ENCODE results near the gene GALNT6. TPM values are rescaled to one million over a fixed set of nuclear protein-coding genes. Genes with fewer than 3 reads are reported as not detected.
A peak's percentile ranks its signal among the peaks of the same experiment; 100 is the strongest.

The GALNT6 gene
- total and polyA plus RNA-seq, 9 of the 15 experiments (the other 6 are each of a cell fraction or from before 2014, with no cell fraction given) = 1.5 to 8.6 (median 5.1) TPM

GRCh38 chr12:51389302-51389999, 1.8 kb downstream of the GALNT6 start (continued):
- TF ChIP-seq TFAP4 (CRISPR knock-in tag; IDR thresholded peaks at IDR 0.05; ENCODE audit: borderline replicate concordance) (peak; percentile 93), SMARCA5 (IDR thresholded peaks at IDR 0.05) (peak; percentile 91), ZNF583 (CRISPR knock-in tag; IDR thresholded peaks at IDR 0.05) (no peak), CBFB (CRISPR knock-in tag; IDR thresholded peaks at IDR 0.05) (0 out of 2 replicates have a peak, but pooled peaks have one; percentile 48), ATF7 (IDR thresholded peaks at IDR 0.05) (peak; percentile 93), LCOR (CRISPR knock-in tag; IDR thresholded peaks at IDR 0.05) (no peak), TRIM24 (IDR thresholded peaks at IDR 0.05) (peak in 1 of 2 experiments; percentile 57; a peak in 1 of 4 replicates), ARID3A (IDR thresholded peaks at IDR 0.05; ENCODE audit: borderline replicate concordance, low read depth, low read length) (peak; percentile 82), NR2C2 (CRISPR knock-in tag; IDR thresholded peaks at IDR 0.05) (peak; percentile 52; the same call in 1 of the 2 replicates), NR2C2 (tag; IDR thresholded peaks at IDR 0.05) (no peak), MTA3 (IDR thresholded peaks at IDR 0.05; ENCODE audit: borderline replicate concordance) (0 out of 2 replicates have a peak, but pooled peaks have one; percentile 46), CC2D1A (IDR thresholded peaks at IDR 0.05) (peak; percentile 43; the same call in 1 of the 2 replicates), ZNF592 (IDR thresholded peaks at IDR 0.05) (peak; percentile 54; the same call in 1 of the 2 replicates), POLR2G (IDR thresholded peaks at IDR 0.05; ENCODE audit: low read depth, low read length) (no peak)
- TF ChIP-seq, protein P1, sequence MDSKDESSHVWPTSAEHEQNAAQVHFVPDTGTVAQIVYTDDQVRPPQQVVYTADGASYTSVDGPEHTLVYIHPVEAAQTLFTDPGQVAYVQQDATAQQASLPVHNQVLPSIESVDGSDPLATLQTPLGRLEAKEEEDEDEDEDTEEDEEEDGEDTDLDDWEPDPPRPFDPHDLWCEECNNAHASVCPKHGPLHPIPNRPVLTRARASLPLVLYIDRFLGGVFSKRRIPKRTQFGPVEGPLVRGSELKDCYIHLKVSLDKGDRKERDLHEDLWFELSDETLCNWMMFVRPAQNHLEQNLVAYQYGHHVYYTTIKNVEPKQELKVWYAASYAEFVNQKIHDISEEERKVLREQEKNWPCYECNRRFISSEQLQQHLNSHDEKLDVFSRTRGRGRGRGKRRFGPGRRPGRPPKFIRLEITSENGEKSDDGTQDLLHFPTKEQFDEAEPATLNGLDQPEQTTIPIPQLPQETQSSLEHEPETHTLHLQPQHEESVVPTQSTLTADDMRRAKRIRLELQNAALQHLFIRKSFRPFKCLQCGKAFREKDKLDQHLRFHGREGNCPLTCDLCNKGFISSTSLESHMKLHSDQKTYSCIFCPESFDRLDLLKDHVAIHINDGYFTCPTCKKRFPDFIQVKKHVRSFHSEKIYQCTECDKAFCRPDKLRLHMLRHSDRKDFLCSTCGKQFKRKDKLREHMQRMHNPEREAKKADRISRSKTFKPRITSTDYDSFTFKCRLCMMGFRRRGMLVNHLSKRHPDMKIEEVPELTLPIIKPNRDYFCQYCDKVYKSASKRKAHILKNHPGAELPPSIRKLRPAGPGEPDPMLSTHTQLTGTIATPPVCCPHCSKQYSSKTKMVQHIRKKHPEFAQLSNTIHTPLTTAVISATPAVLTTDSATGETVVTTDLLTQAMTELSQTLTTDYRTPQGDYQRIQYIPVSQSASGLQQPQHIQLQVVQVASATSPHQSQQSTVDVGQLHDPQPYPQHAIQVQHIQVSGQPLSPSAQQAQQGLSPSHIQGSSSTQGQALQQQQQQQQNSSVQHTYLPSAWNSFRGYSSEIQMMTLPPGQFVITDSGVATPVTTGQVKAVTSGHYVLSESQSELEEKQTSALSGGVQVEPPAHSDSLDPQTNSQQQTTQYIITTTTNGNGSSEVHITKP (IDR thresholded peaks at IDR 0.05; ENCODE audit: partially characterized antibody) = peak; percentile 59
